OCI-LY7 (cell line): ENCODE results near the gene TP63. TPM values are rescaled to one million over a fixed set of nuclear protein-coding genes. Genes with fewer than 3 reads are reported as not detected.

Source experiments
- BruUV-seq: library from RNA; stranded (reverse); fragments of 400-500 nt; replicated peaks from 2 replicates; lab custom pipeline; 2021; lab: Mats Ljungman, UMichigan
- CTCF ChIA-PET: fragments of 300-600 bp; sonication (Branson Sonifier 250); formaldehyde crosslinking; loops from one replicate; lab custom pipeline; 2022; ENCODE audit warnings: antibody characterized with exemption; ENCODE audit not compliant: unreplicated experiment; lab: Charles Lee
- POLR2A ChIA-PET: fragments of 300-600 bp; sonication (Branson Sonifier 250); formaldehyde crosslinking; loops from one replicate; lab custom pipeline; 2022; ENCODE audit warnings: antibody characterized with exemption; lab: Charles Lee
- DNase-seq: peaks from one replicate; pipeline ENCODE4 v3.0.0-alpha.2; 2015; ENCODE audit warnings: low spot score
- H2AFZ ChIP-seq: fragments of 200-600 bp; sonication (generic), shearing (Covaris generic); 2 replicates; pipeline ENCODE4 v1.6.1; 2014; ENCODE audit warnings: mild to moderate bottlenecking, antibody characterized with exemption, low read length, moderate library complexity
- H3K27ac ChIP-seq: fragments of 200-600 bp; sonication (generic); 2 replicates; pipeline ENCODE4 v1.5.1; 2014; ENCODE audit warnings: mixed run types, low read depth, mild to moderate bottlenecking, moderate library complexity, low read length, inconsistent platforms; ENCODE audit not compliant: poor library complexity, severe bottlenecking
- H3K36me3 ChIP-seq: fragments of 200-600 bp; sonication (generic); 2 replicates; pipeline ENCODE4 v1.6.1; 2014; ENCODE audit warnings: mild to moderate bottlenecking, antibody characterized with exemption, low read length, moderate library complexity, mixed read lengths; ENCODE audit not compliant: insufficient read depth
- H3K4me1 ChIP-seq: fragments of 200-600 bp; sonication (generic); 2 replicates; pipeline ENCODE4 v1.5.1; 2014; ENCODE audit warnings: mild to moderate bottlenecking, low read length; ENCODE audit not compliant: insufficient read depth, poor library complexity, severe bottlenecking
- H3K4me2 ChIP-seq: fragments of 200-600 bp; sonication (generic); 2 replicates; pipeline ENCODE4 v1.6.1; 2014; ENCODE audit warnings: mild to moderate bottlenecking, low read length
- H3K4me3 ChIP-seq: fragments of 200-600 bp; sonication (generic); 2 replicates; pipeline ENCODE4 v1.5.1; 2014; ENCODE audit warnings: mild to moderate bottlenecking, low read depth, low read length; ENCODE audit not compliant: poor library complexity, severe bottlenecking
- H3K79me2 ChIP-seq: fragments of 200-600 bp; sonication (generic); 2 replicates; pipeline ENCODE4 v1.6.1; 2016; ENCODE audit warnings: low read depth, mild to moderate bottlenecking, low read length, moderate library complexity, mixed read lengths; ENCODE audit not compliant: insufficient read depth
- H3K9me2 ChIP-seq: fragments of 200-600 bp; sonication (generic); 2 replicates; pipeline ENCODE4 v1.6.1; 2016; ENCODE audit warnings: mild to moderate bottlenecking, low read length, mixed read lengths; ENCODE audit not compliant: insufficient read depth
- H3K9me3 ChIP-seq: fragments of 200-600 bp; sonication (generic); 2 replicates; pipeline ENCODE4 v1.6.1; 2014; ENCODE audit warnings: mild to moderate bottlenecking, mixed run types, low read length, mixed read lengths
- H4K20me1 ChIP-seq: fragments of 200-600 bp; sonication (generic); 2 replicates; pipeline ENCODE4 v1.6.1; 2014; ENCODE audit warnings: mild to moderate bottlenecking, antibody characterized with exemption, low read length, moderate library complexity, mixed read lengths; ENCODE audit not compliant: insufficient read depth
- EZH2phosphoT487 ChIP-seq: fragments of 200-600 bp; sonication (generic); IDR thresholded peaks from 2 replicates; pipeline ENCODE4 v1.6.1; 2018; ENCODE audit warnings: low read depth, borderline replicate concordance, mild to moderate bottlenecking, mixed run types, antibody characterized with exemption, low read length, moderate library complexity, mixed read lengths
- intact Hi-C: fragments of 100-400 bp; cut with micrococcal nuclease; formaldehyde crosslinking; loops from one replicate; pipeline ENCODE4 v1.10.0; 2022; ENCODE audit not compliant: unreplicated experiment
- total RNA-seq, 2 experiments: library from RNA; depleted of rRNA in 1 of 2; stranded (reverse); fragments of >200 nt in 1 of 2; shearing (Covaris generic) in 1 of 2; gene quantifications; 2 replicates each; pipeline ENCODE4 v1.2.3, GENCODE V29; 2014 to 2022
- TF ChIP-seq, protein P1 (sequence below): fragments of 200-600 bp; sonication (generic); conservative IDR thresholded peaks from 2 replicates; pipeline ENCODE4 v1.5.1; 2014; ENCODE audit warnings: mild to moderate bottlenecking, antibody characterized with exemption, low read length, moderate library complexity, mixed read lengths

Gene TP63
- total RNA-seq, 2 experiments from 2014 or later = 0.16 to 1.1 TPM

DNA sequence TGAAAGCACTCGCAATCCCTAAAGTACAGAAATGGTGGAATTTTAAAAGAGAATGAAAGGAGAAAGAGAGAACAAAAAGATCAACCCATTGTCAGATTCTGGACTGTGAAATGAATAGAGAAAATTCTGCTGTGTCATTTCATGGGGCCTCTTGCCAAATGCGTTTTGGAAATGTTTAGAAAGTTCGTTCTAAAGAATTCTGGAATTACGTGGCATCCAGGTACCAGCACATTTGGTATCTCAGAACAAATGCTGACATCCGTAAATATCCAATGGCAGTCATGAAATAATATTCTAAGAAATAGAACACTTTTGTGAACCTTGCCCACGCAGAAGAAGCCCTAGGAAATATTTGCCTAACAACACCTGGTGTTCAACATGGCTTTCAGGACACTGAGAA is 270.3 kb downstream of the TP63 start:
- H3K36me3 ChIP-seq = no peaks in the 10 kb centered on the region
- no peak overlapping the region for H3K27ac ChIP-seq
- TF ChIP-seq, protein P1, sequence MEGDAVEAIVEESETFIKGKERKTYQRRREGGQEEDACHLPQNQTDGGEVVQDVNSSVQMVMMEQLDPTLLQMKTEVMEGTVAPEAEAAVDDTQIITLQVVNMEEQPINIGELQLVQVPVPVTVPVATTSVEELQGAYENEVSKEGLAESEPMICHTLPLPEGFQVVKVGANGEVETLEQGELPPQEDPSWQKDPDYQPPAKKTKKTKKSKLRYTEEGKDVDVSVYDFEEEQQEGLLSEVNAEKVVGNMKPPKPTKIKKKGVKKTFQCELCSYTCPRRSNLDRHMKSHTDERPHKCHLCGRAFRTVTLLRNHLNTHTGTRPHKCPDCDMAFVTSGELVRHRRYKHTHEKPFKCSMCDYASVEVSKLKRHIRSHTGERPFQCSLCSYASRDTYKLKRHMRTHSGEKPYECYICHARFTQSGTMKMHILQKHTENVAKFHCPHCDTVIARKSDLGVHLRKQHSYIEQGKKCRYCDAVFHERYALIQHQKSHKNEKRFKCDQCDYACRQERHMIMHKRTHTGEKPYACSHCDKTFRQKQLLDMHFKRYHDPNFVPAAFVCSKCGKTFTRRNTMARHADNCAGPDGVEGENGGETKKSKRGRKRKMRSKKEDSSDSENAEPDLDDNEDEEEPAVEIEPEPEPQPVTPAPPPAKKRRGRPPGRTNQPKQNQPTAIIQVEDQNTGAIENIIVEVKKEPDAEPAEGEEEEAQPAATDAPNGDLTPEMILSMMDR = no peak
- no peak for TF ChIP-seq EZH2phosphoT487
- intact Hi-C loops = no loop called here
- ChIA-PET POLR2A (interaction anchor here (0.6 kb wide), 1 partner anchor 228 kb away, joined by 3 read pairs; no protein-coding TSS in a partner anchor), CTCF (no interaction called here)
- no peak overlapping the region for H3K4me3 ChIP-seq
- H3K9me2 ChIP-seq = no peaks in the 10 kb centered on the region
- H3K4me1 ChIP-seq = no peaks in the 10 kb centered on the region
- no TSS peak for BruUV-seq
- no peak overlapping the region for H2AFZ ChIP-seq
- H3K9me3 ChIP-seq = no peaks in the 10 kb centered on the region
- H4K20me1 ChIP-seq = no peaks in the 10 kb centered on the region
- no peak overlapping the region for H3K4me2 ChIP-seq
- DNase-seq = no peak
- no peaks in the 10 kb centered on the region for H3K79me2 ChIP-seq

DNA sequence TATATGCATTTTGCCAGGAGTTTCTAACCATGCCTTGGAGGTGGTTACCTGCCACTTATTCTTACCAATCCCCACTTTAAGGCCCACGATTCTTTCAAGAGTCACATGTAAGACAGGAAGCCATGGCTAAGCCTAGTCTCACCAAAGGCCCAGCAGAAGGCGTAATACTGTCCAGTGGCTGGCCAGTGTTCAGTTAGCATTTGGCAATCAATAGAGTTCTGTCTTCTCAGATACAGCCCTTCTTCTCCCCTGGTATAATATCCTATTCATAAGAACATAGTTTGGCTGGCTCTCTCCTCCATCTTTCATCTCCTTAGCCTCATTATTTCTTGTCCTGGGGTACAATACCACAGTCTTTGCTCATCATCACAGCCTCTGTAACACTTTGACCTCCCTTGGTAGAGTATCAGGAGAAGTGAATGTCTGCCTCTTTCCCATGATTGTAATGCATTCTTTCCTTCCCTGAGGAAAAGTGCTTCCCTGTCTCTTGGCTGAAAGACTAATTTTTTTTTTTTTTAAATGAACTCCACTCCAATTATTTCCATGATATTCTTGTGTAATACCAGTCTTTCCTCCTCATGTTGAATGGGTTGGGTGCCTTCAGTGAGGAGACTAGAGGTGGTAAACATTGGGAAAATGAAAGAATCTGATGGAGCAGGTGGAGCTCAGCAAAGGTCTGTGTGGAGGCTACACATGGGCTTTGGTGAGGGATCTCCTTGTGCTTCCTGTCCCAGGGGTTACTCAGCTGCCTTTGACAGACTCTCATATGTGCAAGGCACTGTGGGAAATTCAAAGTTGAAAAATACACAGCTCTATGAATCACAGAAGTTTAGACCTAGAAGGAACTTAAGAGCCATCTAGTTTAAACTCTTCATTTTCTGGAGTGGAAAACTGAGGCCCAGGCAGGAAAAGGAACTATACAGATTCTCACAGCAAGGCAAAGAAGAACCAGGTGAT is 271.3 kb downstream of the TP63 start:
- ChIA-PET CTCF (no interaction called here), POLR2A (no interaction called here)
- Histone ChIP-seq H3K36me3 (no peaks in the 10 kb centered on the region), H3K79me2 (no peaks in the 10 kb centered on the region), H3K9me2 (no peaks in the 10 kb centered on the region), H4K20me1 (no peaks in the 10 kb centered on the region), H3K4me1 (no peaks in the 10 kb centered on the region), H3K4me2 (no peak overlapping the region), H2AFZ (no peak overlapping the region), H3K27ac (no peak overlapping the region), H3K9me3 (no peaks in the 10 kb centered on the region), H3K4me3 (no peak overlapping the region)
- TF ChIP-seq EZH2phosphoT487 = no peak
- TF ChIP-seq, protein P1 = no peak
- BruUV-seq = no TSS peak
- no peak for DNase-seq
- intact Hi-C loops = no loop called here
